Peyer's patch (tissue), 4 donors: Measurements from ENCODE around the gene PHACTR3. TPM values are rescaled to one million over a fixed set of nuclear protein-coding genes. Genes with fewer than 3 reads are reported as not detected.

Experiments
- DNase-seq, 3 donors: peaks; one replicate each; pipeline ENCODE4 v3.0.0-alpha.2; 2017 to 2019
- H3K27ac ChIP-seq, 4 donors: fragments of 200-600 bp; sonication (generic); one replicate each; pipeline ENCODE4 v1.5.1; 2016 to 2019
- H3K27me3 ChIP-seq, 2 donors: fragments of 200-600 bp; sonication (generic); one replicate each; pipeline ENCODE4 v1.5.1; 2019
- H3K36me3 ChIP-seq, 3 donors: fragments of 200-600 bp; sonication (generic); one replicate each; pipeline ENCODE4 v1.5.1; 2016 to 2019
- H3K4me1 ChIP-seq, 4 donors: fragments of 200-600 bp; sonication (generic); one replicate each; pipeline ENCODE4 v1.5.1; 2016 to 2019
- H3K4me3 ChIP-seq, 4 donors: fragments of 200-600 bp; sonication (generic); 1 replicate in 3 of 4; 2 replicates in 1 of 4; pipeline ENCODE4 v1.5.1; 2016 to 2019; ENCODE audit warnings: mild to moderate bottlenecking in 1 of 4
- H3K9me3 ChIP-seq, 4 donors: fragments of 200-600 bp; sonication (generic); one replicate each; pipeline ENCODE4 v1.5.1; 2016 to 2019; ENCODE audit warnings: mild to moderate bottlenecking in 1 of 4
- CTCF ChIP-seq, 6 experiments: fragments of 450-650 bp in 4 of 6; fragments of 200-600 bp in 2 of 6; sonication (generic) in 1 of 6; IDR thresholded peaks; one replicate each; pipeline ENCODE4 v1.5.1; 2017 to 2019; ENCODE audit warnings: antibody characterized with exemption in 6 of 6, mild to moderate bottlenecking in 3 of 6, moderate library complexity in 1 of 6
- POLR2A ChIP-seq, 2 donors: fragments of 450-650 bp; IDR thresholded peaks; one replicate each; pipeline ENCODE4 v1.5.1; 2017; ENCODE audit warnings: antibody characterized with exemption in 2 of 2, mild to moderate bottlenecking in 2 of 2, moderate library complexity in 2 of 2
- total RNA-seq, 4 donors: library from RNA; depleted of rRNA; stranded (reverse); fragments of >200 nt; gene quantifications; one replicate each; pipeline ENCODE4 v1.1.0, GENCODE V29; 2016

PHACTR3 gene
- total RNA-seq, 4 donors from 2014 or later = 14.9 to 31.5 (median 22.9) TPM

DNA sequence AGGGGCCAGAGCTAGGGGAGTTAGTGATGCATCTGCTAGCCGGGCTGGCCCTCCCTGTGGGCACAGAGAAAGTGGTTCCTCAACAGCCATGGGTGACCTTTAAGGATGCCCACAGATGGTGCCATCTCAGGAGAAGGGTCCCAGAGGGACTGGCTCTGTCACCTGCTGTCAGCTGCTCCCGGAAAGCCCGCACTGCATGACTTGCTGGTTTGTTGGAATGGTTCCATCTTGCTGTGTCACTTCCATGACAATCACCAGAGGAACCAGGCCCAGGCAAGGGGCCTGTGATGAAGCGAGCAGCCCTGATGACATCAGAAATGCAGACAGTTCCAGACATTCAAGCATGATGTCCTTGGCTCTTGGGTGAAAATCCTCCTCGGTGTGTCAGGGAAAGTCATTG is 125.2 kb downstream of the PHACTR3 start:
- Histone ChIP-seq H3K9me3 (no peaks in the 10 kb centered on the region), H3K27ac (no peak overlapping the region), H3K36me3 (no peaks in the 10 kb centered on the region), H3K4me1 (no peaks in the 10 kb centered on the region), H3K27me3 (no peaks in the 10 kb centered on the region), H3K4me3 (no peak overlapping the region)
- DNase-seq = no peak
- TF ChIP-seq POLR2A (IDR thresholded peaks at IDR 0.05) (no peak), CTCF (IDR thresholded peaks at IDR 0.05) (no peak)

DNA sequence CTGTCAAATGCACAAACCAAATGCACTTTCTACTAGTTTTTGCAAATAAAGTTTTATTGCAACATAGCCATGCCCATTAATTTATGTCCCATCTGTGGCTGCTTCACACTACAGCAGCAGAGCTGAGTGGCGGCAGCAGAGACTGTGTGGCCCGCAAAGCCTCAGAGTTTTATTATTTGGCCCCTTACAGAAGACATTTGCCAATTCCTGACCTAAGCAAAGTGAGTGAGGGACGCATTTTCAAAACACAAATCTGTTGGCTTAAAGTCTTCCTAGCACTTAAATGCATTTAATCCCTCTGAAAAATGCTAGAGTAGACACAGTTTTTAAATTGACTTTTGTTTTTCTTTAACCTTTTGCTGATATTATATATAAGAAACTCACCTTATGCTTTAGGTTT is 126.4 kb downstream of the PHACTR3 start:
- DNase-seq = no peak

GRCh38 chr20:59731376-59731775 is 127.0 kb downstream of the PHACTR3 start:
- no peak for DNase-seq
- H3K27me3 ChIP-seq = no peaks in the 10 kb centered on the region
- no peak overlapping the region for H3K27ac ChIP-seq
- H3K4me3 ChIP-seq = no peak overlapping the region
- TF ChIP-seq CTCF (IDR thresholded peaks at IDR 0.05) (no peak), POLR2A (IDR thresholded peaks at IDR 0.05) (no peak)
- no peaks in the 10 kb centered on the region for H3K9me3 ChIP-seq
- H3K4me1 ChIP-seq = no peaks in the 10 kb centered on the region
- H3K36me3 ChIP-seq = no peaks in the 10 kb centered on the region

More for the DNA sequence above, 126.4 kb downstream of the PHACTR3 start:
- no peak overlapping the region for H3K27ac ChIP-seq
- H3K27me3 ChIP-seq = no peaks in the 10 kb centered on the region
- no peaks in the 10 kb centered on the region for H3K36me3 ChIP-seq
- TF ChIP-seq POLR2A (IDR thresholded peaks at IDR 0.05) (no peak), CTCF (IDR thresholded peaks at IDR 0.05) (no peak)
- no peak overlapping the region for H3K4me3 ChIP-seq
- no peaks in the 10 kb centered on the region for H3K4me1 ChIP-seq
- H3K9me3 ChIP-seq = no peaks in the 10 kb centered on the region

- Histone ChIP-seq H3K4me1 (no peaks in the 10 kb centered on the region), H3K27me3 (no peaks in the 10 kb centered on the region), H3K9me3 (no peaks in the 10 kb centered on the region), H3K36me3 (no peaks in the 10 kb centered on the region), H3K27ac (no peak overlapping the region), H3K4me3 (no peak overlapping the region)
- DNase-seq = no peak
- TF ChIP-seq POLR2A (IDR thresholded peaks at IDR 0.05) = no peak
- TF ChIP-seq CTCF (IDR thresholded peaks at IDR 0.05) = no peak
Observed at GRCh38 chr20:59733351-59733750, 129.0 kb downstream of the PHACTR3 start.

DNA sequence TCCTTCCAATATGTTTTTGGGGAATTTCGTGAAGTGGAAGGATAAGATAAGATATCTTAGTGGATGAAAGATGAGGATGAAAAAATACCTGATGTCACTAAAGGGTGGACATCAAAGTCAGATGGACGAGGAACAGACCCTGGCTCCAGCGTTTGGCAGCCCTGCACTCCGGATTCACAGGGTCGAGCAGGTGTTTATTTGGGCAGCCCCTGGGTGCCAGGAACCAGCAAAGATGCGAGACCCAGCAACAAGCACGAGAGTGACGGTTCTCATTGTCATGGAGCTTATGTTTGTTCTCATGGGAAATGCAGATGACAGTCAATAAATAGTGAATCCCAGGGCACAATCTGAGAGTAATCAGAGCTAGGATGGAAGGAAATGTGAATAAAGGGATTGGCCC is 131.1 kb downstream of the PHACTR3 start:
- no peaks in the 10 kb centered on the region for H3K27me3 ChIP-seq
- no peak overlapping the region for H3K4me3 ChIP-seq
- no peak for TF ChIP-seq POLR2A (IDR thresholded peaks at IDR 0.05)
- no peak overlapping the region for H3K27ac ChIP-seq
- peak in 1 of 3 donors; percentile 26 for DNase-seq
- H3K4me1 ChIP-seq = no peaks in the 10 kb centered on the region
- H3K36me3 ChIP-seq = no peaks in the 10 kb centered on the region
- H3K9me3 ChIP-seq = no peaks in the 10 kb centered on the region

- Histone ChIP-seq H3K27ac (no peak overlapping the region), H3K9me3 (no peaks in the 10 kb centered on the region), H3K4me1 (no peaks in the 10 kb centered on the region), H3K27me3 (no peaks in the 10 kb centered on the region), H3K36me3 (no peaks in the 10 kb centered on the region), H3K4me3 (no peak overlapping the region)
- TF ChIP-seq POLR2A (IDR thresholded peaks at IDR 0.05) (no peak), CTCF (IDR thresholded peaks at IDR 0.05) (no peak)
- peak in 1 of 3 donors; percentile 5 for DNase-seq
Observed at GRCh38 chr20:59735917-59736316, 131.6 kb downstream of the PHACTR3 start.
